NB4 (cell line): ENCODE measurements around the gene DSCAM.

Experiments used
- DNase-seq: peaks from one replicate; pipeline ENCODE4 v3.0.0; 2010; ENCODE audit warnings: low read depth
- H3K4me3 ChIP-seq: one replicate; pipeline ENCODE4 v1.5.1; 2011; ENCODE audit warnings: mild to moderate bottlenecking, low read depth, low read length, moderate library complexity
- MYC ChIP-seq: IDR thresholded peaks from 2 replicates; pipeline ENCODE4 v1.6.1; 2011; ENCODE audit warnings: low read depth, low read length
- POLR2A ChIP-seq: IDR thresholded peaks from 2 replicates; pipeline ENCODE4 v1.6.1; 2011; ENCODE audit warnings: mild to moderate bottlenecking; ENCODE audit not compliant: insufficient read length; ENCODE audit errors: extremely low read depth
- TF ChIP-seq, protein P1 (sequence below): IDR thresholded peaks from 2 replicates; pipeline ENCODE4 v1.6.1; 2011; ENCODE audit warnings: low read depth, low read length
- TF ChIP-seq, protein P2 (sequence below): IDR thresholded peaks from one replicate; pipeline ENCODE4 v1.5.1; 2012; ENCODE audit warnings: low read depth, low read length

The DSCAM gene

DNA sequence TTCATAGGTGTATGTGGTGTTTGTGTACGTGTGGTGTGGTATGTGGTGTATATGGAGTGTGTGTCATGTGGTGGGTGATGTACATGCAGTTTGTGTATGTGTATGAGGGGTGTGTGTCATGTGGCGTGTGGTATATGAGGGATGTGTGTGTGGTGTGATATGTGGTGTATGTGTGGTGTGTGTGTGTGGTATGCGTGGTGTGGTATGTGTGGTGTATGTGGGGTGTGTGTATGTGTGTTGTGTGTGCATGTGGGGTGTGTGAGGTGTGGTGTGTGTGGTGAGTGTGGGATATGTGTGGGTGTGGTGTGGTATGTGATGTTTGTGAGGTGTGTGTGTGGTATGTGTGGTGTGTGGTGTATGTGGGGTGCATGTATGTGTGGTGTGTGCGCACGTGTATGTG, 707.3 kb downstream of the DSCAM start:
- no peak for DNase-seq
- no peak overlapping the region for H3K4me3 ChIP-seq
- TF ChIP-seq, protein P1, sequence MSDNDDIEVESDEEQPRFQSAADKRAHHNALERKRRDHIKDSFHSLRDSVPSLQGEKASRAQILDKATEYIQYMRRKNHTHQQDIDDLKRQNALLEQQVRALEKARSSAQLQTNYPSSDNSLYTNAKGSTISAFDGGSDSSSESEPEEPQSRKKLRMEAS = no peak

DNA sequence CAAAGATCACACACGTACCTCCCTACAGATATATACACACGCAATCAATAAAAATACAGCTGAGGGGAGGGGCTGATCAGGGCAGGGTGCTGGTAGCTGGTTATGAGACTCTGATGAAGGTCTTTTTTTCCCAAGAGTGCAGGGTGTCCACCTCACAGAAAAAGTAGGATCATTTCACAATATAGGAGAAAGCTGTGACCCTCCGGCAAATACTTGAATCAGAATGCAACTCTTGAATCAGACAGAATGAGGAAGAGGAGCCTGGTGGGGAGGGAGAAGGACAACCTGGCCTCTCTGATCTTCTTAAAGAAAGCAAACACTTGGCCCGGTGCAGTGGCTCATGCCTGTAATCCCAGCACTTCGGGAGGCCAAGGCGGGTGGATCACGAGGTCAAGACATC, 710.4 kb downstream of the DSCAM start:
- H3K4me3 ChIP-seq = no peak overlapping the region
- TF ChIP-seq MYC (no peak), POLR2A (no peak)
- TF ChIP-seq, protein P1 = no peak
- TF ChIP-seq, protein P2, sequence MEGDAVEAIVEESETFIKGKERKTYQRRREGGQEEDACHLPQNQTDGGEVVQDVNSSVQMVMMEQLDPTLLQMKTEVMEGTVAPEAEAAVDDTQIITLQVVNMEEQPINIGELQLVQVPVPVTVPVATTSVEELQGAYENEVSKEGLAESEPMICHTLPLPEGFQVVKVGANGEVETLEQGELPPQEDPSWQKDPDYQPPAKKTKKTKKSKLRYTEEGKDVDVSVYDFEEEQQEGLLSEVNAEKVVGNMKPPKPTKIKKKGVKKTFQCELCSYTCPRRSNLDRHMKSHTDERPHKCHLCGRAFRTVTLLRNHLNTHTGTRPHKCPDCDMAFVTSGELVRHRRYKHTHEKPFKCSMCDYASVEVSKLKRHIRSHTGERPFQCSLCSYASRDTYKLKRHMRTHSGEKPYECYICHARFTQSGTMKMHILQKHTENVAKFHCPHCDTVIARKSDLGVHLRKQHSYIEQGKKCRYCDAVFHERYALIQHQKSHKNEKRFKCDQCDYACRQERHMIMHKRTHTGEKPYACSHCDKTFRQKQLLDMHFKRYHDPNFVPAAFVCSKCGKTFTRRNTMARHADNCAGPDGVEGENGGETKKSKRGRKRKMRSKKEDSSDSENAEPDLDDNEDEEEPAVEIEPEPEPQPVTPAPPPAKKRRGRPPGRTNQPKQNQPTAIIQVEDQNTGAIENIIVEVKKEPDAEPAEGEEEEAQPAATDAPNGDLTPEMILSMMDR = no peak
- DNase-seq = no peak

DNA sequence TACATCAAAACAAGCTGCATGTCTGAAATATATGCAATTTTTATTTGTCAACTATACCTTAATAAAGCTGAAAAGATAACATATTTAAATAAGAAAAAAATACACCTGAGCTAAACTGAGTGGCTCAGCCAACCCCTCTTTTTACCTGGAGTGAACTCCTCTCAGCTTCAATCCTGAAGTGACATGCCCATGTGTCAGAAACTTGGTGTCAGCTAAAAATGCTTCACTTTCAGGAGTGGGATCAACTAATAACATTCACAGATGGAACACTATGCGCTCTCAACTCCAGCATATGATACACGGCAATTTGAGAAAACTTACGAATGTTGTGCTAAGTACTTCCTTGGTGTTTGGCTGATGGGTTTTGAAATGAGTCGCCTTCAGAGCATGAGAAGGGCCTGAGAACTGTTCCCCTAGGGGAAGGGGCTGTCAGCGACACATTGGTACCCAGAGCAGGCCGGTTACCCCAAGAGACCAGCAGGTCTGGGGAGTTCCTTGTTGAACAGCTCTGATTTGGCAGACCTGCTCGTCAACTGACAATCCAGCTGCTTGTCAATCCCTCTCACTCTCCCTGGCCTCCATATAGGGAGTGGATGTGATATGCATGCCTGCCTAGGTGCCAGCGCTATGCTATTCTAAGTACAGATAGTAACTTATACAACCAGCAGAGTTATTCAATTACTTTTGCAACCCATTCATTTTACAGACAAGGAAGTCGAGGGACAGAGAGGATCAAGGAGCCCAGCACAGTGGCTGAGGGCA, 712.0 kb downstream of the DSCAM start:
- no peak for DNase-seq
- H3K4me3 ChIP-seq = no peak overlapping the region
- TF ChIP-seq, protein P1 = no peak
- TF ChIP-seq MYC = no peak
- TF ChIP-seq, protein P2 = no peak
- no peak for TF ChIP-seq POLR2A

DNA sequence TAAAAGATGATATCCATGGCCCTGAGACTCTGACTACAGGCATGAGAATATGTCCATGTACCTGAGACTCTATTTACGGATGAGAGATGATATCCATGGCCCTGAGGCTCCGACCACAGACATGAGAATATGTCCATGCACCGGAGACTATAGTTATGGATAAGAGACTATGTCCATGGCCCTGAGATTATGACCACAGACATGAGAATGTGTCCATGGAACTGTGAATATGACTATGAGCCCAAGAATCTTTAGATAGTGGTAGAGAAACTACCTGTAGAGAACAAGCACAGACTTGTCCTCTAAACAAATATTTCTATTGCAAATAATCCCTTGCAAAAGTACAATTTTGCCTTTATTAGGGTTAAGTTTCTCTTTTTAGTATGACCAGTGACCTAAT, 716.5 kb downstream of the DSCAM start:
- H3K4me3 ChIP-seq = no peak overlapping the region
- no peak for DNase-seq
- TF ChIP-seq MYC (no peak), POLR2A (no peak)
- TF ChIP-seq, protein P1 = no peak
- TF ChIP-seq, protein P2 = no peak

DNA sequence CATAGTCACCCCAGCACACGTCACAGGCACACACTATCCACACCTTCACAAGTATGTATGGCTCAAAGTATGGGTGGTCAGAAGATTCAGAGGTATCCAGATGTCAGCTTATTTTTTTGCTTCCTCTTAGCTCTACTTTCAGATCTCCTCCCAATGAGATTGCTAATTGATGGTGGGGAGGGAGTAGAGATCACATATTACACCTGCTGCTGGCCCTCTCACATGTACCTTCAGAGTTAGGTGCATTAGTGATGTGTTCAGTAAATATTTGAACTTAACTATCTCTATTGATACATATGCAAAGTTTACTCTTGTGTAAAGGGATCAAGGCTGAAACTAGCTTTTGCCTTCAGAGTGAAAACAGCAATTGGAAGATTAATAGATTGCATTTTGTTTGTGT, 717.1 kb downstream of the DSCAM start:
- TF ChIP-seq, protein P2 = no peak
- TF ChIP-seq, protein P1 = no peak
- TF ChIP-seq POLR2A (no peak), MYC (no peak)
- H3K4me3 ChIP-seq = no peak overlapping the region
- no peak for DNase-seq

DNA sequence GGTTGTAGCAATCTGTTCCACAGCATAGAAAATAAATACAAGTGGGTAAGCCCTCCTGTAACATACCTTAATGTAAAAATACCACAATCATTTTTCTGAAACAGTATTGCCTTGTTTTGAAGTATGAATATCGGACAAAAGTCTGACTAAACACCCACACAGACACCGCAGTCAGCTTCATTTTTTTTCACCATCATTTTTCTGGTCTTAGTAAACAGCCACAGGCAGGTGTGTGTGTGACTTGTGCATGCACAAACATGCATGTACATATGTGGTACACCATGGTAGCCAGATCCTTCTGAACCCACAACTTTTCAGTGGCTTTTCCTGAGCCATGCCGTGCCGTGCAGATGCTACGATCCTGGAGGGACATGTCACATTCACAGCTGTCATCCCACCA, 718.1 kb downstream of the DSCAM start:
- TF ChIP-seq, protein P1 = no peak
- TF ChIP-seq MYC = no peak
- TF ChIP-seq, protein P2 = no peak
- TF ChIP-seq POLR2A = no peak
- DNase-seq = no peak
- H3K4me3 ChIP-seq = no peak overlapping the region
